Upper lobe of left lung (tissue), 6 donors: ENCODE data around the gene AGBL3. TPM values are rescaled to one million over a fixed set of nuclear protein-coding genes. Genes with fewer than 3 reads are reported as not detected.

Experiments used
- ATAC-seq, 2 donors: fragments of 200-7000 bp; cut with Tn5 transposase; one replicate each; pipeline ENCODE4 v1.9.1; 2022; ENCODE audit warnings: mild to moderate bottlenecking in 2 of 2, moderate library complexity in 2 of 2; ENCODE audit not compliant: low FRiP score in 2 of 2
- DNase-seq, 2 donors: peaks; one replicate each; pipeline ENCODE4 v3.0.0-alpha.2; 2019 to 2020
- H3K27ac ChIP-seq, 4 donors: fragments of 200-600 bp; sonication (generic); one replicate each; pipeline ENCODE4 v1.5.1; 2016 to 2019
- H3K27me3 ChIP-seq, 4 donors: fragments of 200-600 bp; sonication (generic); one replicate each; pipeline ENCODE4 v1.5.1; 2017 to 2019
- H3K36me3 ChIP-seq, 4 donors: fragments of 200-600 bp; sonication (generic); one replicate each; pipeline ENCODE4 v1.5.1; 2016 to 2019
- H3K4me1 ChIP-seq, 4 donors: fragments of 200-600 bp; sonication (generic); one replicate each; pipeline ENCODE4 v1.5.1; 2018 to 2019
- H3K4me3 ChIP-seq, 4 donors: fragments of 200-600 bp; sonication (generic); one replicate each; pipeline ENCODE4 v1.5.1; 2017 to 2019; ENCODE audit warnings: mild to moderate bottlenecking in 2 of 4, moderate library complexity in 1 of 4
- H3K9me3 ChIP-seq, 4 donors: fragments of 200-600 bp; sonication (generic); one replicate each; pipeline ENCODE4 v1.5.1; 2018 to 2019
- EP300 ChIP-seq, 4 donors: sonication (generic); formaldehyde crosslinking; IDR thresholded peaks; one replicate each; pipeline ENCODE4 v1.5.1; 2017; ENCODE audit warnings: antibody characterized with exemption in 4 of 4, control low read depth in 2 of 4
- POLR2A ChIP-seq, 4 donors: fragments of 450-650 bp; IDR thresholded peaks; one replicate each; pipeline ENCODE4 v1.5.1; 2016 to 2017; ENCODE audit warnings: antibody characterized with exemption in 4 of 4, mild to moderate bottlenecking in 2 of 4
- POLR2AphosphoS5 ChIP-seq, 2 donors: sonication (generic); formaldehyde crosslinking; IDR thresholded peaks; one replicate each; pipeline ENCODE4 v1.5.1; 2017; ENCODE audit warnings: antibody characterized with exemption in 2 of 2
- WGBS, 2 donors: methylation state at CpG; one replicate each; pipeline ENCODE4 v1.1.5; 2017 to 2018; 5-methylcytosine and 5-hydroxymethylcytosine counted together
- total RNA-seq, 6 donors: library from RNA; depleted of rRNA in 4 of 6; stranded (reverse); fragments of >200 nt in 4 of 6; gene quantifications; one replicate each; pipeline versions ENCODE4 v1.1.0 to v1.2.1, GENCODE V29; 2016 to 2021
- TF ChIP-seq, protein P1 (sequence below), 6 experiments: fragments of 450-650 bp in 4 of 6; fragments of 200-600 bp in 2 of 6; sonication (generic) in 2 of 6; IDR thresholded peaks; one replicate each; pipeline ENCODE4 v1.5.1; 2016 to 2019; ENCODE audit warnings: antibody characterized with exemption in 6 of 6
- donor health status: DM: no; HTN: no; CAD: no; lungs with moderate emphysema.
- donor health status: DM: no; HTN: yes; CAD: no; lungs with severe emphysema.

The AGBL3 gene
- total RNA-seq, 6 donors from 2014 or later, result 1.0 to 5.2 (median 2.5) TPM

DNA sequence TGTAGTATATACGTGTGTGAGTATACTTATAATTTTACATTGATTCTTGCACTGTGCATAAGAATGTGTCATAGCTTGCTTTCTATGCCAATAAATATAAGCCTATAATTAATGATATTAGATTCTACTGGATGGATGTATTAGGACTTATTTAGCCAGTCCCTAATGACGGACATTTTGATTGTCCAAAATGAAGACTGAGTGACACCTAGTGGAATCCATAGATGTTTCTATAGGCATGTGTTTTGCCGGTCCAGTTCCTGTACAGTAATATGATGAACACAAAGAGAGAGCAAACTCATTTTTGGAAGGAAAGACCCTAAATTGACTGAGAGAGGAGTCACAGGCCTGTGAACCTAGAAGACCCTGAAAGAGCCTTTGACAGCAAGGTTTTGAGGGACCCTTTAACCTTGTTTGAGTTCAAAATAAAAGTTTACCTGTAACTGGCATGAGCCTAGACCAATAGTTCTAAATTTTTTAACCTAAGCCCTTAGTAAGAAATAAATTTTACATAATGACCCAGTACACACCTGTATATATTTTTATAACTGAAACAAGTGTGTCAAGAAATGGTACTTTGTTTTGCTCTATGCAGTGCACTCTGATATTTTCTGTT, 42.4 kb upstream of the AGBL3 start:
- peaks cover 0 to 19% (median 3%) of the 10 kb centered on the region in 4 donors for H3K36me3 ChIP-seq
- no peak for TF ChIP-seq POLR2AphosphoS5 (IDR thresholded peaks at IDR 0.05)
- TF ChIP-seq, protein P1, sequence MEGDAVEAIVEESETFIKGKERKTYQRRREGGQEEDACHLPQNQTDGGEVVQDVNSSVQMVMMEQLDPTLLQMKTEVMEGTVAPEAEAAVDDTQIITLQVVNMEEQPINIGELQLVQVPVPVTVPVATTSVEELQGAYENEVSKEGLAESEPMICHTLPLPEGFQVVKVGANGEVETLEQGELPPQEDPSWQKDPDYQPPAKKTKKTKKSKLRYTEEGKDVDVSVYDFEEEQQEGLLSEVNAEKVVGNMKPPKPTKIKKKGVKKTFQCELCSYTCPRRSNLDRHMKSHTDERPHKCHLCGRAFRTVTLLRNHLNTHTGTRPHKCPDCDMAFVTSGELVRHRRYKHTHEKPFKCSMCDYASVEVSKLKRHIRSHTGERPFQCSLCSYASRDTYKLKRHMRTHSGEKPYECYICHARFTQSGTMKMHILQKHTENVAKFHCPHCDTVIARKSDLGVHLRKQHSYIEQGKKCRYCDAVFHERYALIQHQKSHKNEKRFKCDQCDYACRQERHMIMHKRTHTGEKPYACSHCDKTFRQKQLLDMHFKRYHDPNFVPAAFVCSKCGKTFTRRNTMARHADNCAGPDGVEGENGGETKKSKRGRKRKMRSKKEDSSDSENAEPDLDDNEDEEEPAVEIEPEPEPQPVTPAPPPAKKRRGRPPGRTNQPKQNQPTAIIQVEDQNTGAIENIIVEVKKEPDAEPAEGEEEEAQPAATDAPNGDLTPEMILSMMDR (IDR thresholded peaks at IDR 0.05), result peak in 2 of 6 experiments; percentile 31 to 42
- DNase-seq (no peak), ATAC-seq (no peak)
- H3K27me3 ChIP-seq, result no peaks in the 10 kb centered on the region
- no peaks in the 10 kb centered on the region for H3K9me3 ChIP-seq
- H3K27ac ChIP-seq, result no peak overlapping the region
- H3K4me3 ChIP-seq, result no peak overlapping the region
- no peaks in the 10 kb centered on the region for H3K4me1 ChIP-seq
- WGBS, 2 donors, result 43 to 52% methylated on average over 3 of the region's 3 CpGs

DNA sequence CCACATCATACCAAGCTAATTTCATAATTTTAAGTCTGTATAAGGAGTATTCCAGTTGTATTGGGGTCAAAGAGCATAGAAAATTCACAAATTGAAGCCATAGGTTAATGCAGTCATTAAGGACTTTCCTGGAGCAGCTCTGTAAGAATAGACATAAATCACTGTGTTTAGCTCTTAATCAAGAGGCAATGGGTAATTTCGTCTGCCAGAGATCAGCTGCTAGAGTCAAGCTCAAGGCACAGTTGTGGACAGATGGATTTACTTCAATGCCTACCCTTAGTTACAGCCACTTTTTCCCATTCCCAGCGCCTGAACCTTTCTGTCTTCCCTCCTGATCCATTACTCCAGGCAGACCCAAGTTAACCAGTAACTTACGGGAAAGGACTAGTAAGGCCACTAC, 40.6 kb upstream of the AGBL3 start:
- no peak overlapping the region for H3K27ac ChIP-seq
- H3K4me1 ChIP-seq, result no peaks in the 10 kb centered on the region
- H3K36me3 ChIP-seq, result peaks cover 0 to 37% (median 6%) of the 10 kb centered on the region in 4 donors
- TF ChIP-seq EP300 (IDR thresholded peaks at IDR 0.05) (no peak), POLR2A (IDR thresholded peaks at IDR 0.05) (no peak), POLR2AphosphoS5 (IDR thresholded peaks at IDR 0.05) (no peak)
- TF ChIP-seq, protein P1 (IDR thresholded peaks at IDR 0.05), result no peak
- WGBS, 2 donors, result 72 to 85% methylated on average over 3 of the region's 3 CpGs
- no peak for ATAC-seq
- H3K27me3 ChIP-seq, result no peaks in the 10 kb centered on the region
- no peak overlapping the region for H3K4me3 ChIP-seq
- no peak for DNase-seq
- H3K9me3 ChIP-seq, result no peaks in the 10 kb centered on the region

DNA sequence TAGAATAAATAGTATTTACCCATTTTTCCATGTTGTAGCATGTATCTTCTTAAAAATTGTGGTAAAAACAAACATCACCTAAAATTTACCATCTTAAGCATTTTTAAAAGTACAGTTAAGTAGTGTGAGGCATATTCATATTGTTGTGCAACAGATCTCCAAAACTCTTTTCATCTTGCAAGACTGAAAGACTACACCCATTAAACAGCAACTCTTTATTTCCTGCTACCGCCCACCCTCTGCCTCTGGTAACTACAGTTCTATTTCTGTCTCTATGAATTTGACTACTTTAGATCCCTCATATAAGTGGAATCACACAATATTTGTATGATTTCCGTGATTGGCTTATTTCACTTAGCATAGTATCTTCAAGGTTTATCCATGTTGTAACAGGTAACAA, 40.0 kb upstream of the AGBL3 start:
- no peaks in the 10 kb centered on the region for H3K27me3 ChIP-seq

DNA sequence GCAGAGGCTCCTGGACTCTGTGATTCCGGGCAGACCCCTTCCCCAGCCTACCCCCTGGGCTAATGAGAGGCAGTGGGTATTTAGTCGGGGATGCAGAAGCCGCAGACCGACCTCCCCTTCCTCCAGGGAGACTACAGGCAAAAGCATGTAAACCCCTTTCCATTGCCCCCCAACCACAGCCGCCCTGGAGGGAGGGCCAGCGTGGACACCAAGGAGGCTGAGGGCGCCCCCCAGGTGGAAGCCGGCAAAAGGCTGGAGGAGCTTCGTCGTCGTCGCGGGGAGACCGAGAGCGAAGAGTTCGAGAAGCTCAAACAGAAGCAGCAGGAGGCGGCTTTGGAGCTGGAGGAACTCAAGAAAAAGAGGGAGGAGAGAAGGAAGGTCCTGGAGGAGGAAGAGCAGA, 39.0 kb upstream of the AGBL3 start:
- TF ChIP-seq, protein P1 (IDR thresholded peaks at IDR 0.05), result no peak
- peak in 1 of 2 donors; percentile 40 for DNase-seq
- H3K27ac ChIP-seq, result no peak overlapping the region

More for the DNA sequence above, 40.0 kb upstream of the AGBL3 start:
- Histone ChIP-seq H3K9me3 (no peaks in the 10 kb centered on the region), H3K4me1 (no peaks in the 10 kb centered on the region), H3K36me3 (peaks cover 0 to 42% (median 9%) of the 10 kb centered on the region in 4 donors), H3K4me3 (no peak overlapping the region), H3K27ac (no peak overlapping the region)
- no peak for TF ChIP-seq POLR2A (IDR thresholded peaks at IDR 0.05)
- no peak for TF ChIP-seq POLR2AphosphoS5 (IDR thresholded peaks at IDR 0.05)
- TF ChIP-seq EP300 (IDR thresholded peaks at IDR 0.05), result no peak
- TF ChIP-seq, protein P1 (IDR thresholded peaks at IDR 0.05), result no peak
- DNase-seq (no peak), ATAC-seq (peak in 1 of 2 donors; percentile 44)
- 59 to 68% methylated on average over 2 of the region's 2 CpGs for WGBS, 2 donors

DNA sequence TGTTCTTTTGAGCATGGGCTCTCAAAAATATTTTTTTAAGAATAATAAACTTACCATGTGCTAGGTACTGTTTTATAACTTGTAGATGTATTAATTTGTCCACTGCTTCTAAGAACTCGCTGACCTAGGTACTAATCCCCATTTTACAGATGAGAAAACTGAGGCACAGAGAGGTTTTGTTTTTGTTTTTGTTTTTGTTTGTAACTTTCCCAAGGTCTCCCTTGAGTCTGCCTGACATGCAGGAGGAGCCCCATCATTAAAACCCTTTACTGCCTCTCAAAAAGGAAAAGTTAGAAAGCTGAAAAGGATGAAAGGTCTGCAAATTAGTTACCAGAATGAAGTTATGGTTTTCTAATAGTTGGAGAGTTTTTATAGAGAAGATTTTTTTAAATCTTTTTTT, 38.5 kb upstream of the AGBL3 start:
- 93 to 97% methylated on average over 1 of the region's 1 CpG for WGBS, 2 donors
- Histone ChIP-seq H3K9me3 (no peaks in the 10 kb centered on the region), H3K4me3 (no peak overlapping the region), H3K36me3 (peaks cover 0 to 58% (median 9%) of the 10 kb centered on the region in 4 donors), H3K27ac (no peak overlapping the region), H3K27me3 (no peaks in the 10 kb centered on the region), H3K4me1 (no peaks in the 10 kb centered on the region)
- no peak for DNase-seq
- no peak for ATAC-seq
- TF ChIP-seq POLR2A (IDR thresholded peaks at IDR 0.05), result no peak
- TF ChIP-seq, protein P1 (IDR thresholded peaks at IDR 0.05), result no peak

More for the DNA sequence above, 39.0 kb upstream of the AGBL3 start:
- no peaks in the 10 kb centered on the region for H3K27me3 ChIP-seq
- H3K4me3 ChIP-seq, result no peak overlapping the region
- H3K4me1 ChIP-seq, result no peaks in the 10 kb centered on the region
- ATAC-seq, result no peak
- WGBS, 2 donors, result 95 to 97% methylated on average over 17 of the region's 17 CpGs
- no peaks in the 10 kb centered on the region for H3K9me3 ChIP-seq
- H3K36me3 ChIP-seq, result peaks cover 0 to 53% (median 9%) of the 10 kb centered on the region in 4 donors
